Stimulated activated naive B cell treated with anti-CD40 and anti-IgM and Interleukin-4, amounts not matched to agents 10 μg/mL and 1 μg/mL and 100 μg/mL, for 72 hours (primary cell): Measurements from ENCODE around the gene CYP2A13.
"Not testable (repeated sequence)": the region's sequence is repeated elsewhere in the genome, so short reads cannot be mapped to it uniquely, and the experiment has no call there.

ENCODE experiments used
- ATAC-seq, 2 donors: fragments of 150-1000 bp; cut with Tn5 transposase; replicated peaks; 2 replicates each; pipeline ENCODE4 v1.10.0; 2021; ENCODE audit warnings: moderate library complexity in 1 of 2
- DNase-seq: peaks from one replicate; pipeline ENCODE4 v3.0.0; 2021
- H3K27ac Mint-ChIP-seq: one replicate; pipeline ENCODE4 v1.8.0; 2022; ENCODE audit warnings: mild to moderate bottlenecking, mixed read lengths
- H3K27me3 Mint-ChIP-seq, 2 donors: one replicate each; pipeline ENCODE4 v1.8.0; 2022; ENCODE audit warnings: mixed read lengths in 2 of 2
- H3K36me3 Mint-ChIP-seq, 2 donors: one replicate each; pipeline ENCODE4 v1.8.0; 2022; ENCODE audit warnings: mixed read lengths in 2 of 2, mild to moderate bottlenecking in 1 of 2
- H3K4me1 Mint-ChIP-seq, 2 donors: one replicate each; pipeline ENCODE4 v1.8.0; 2022; ENCODE audit warnings: mixed read lengths in 2 of 2, mild to moderate bottlenecking in 1 of 2
- H3K4me3 Mint-ChIP-seq, 2 donors: one replicate each; pipeline ENCODE4 v1.8.0; 2022; ENCODE audit warnings: mild to moderate bottlenecking in 2 of 2, mixed read lengths in 2 of 2, moderate library complexity in 1 of 2
- H3K9me3 Mint-ChIP-seq, 2 donors: one replicate each; pipeline ENCODE4 v1.8.0; 2022; ENCODE audit warnings: mixed read lengths in 2 of 2, mild to moderate bottlenecking in 1 of 2

Gene CYP2A13, protein sequence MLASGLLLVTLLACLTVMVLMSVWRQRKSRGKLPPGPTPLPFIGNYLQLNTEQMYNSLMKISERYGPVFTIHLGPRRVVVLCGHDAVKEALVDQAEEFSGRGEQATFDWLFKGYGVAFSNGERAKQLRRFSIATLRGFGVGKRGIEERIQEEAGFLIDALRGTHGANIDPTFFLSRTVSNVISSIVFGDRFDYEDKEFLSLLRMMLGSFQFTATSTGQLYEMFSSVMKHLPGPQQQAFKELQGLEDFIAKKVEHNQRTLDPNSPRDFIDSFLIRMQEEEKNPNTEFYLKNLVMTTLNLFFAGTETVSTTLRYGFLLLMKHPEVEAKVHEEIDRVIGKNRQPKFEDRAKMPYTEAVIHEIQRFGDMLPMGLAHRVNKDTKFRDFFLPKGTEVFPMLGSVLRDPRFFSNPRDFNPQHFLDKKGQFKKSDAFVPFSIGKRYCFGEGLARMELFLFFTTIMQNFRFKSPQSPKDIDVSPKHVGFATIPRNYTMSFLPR

DNA sequence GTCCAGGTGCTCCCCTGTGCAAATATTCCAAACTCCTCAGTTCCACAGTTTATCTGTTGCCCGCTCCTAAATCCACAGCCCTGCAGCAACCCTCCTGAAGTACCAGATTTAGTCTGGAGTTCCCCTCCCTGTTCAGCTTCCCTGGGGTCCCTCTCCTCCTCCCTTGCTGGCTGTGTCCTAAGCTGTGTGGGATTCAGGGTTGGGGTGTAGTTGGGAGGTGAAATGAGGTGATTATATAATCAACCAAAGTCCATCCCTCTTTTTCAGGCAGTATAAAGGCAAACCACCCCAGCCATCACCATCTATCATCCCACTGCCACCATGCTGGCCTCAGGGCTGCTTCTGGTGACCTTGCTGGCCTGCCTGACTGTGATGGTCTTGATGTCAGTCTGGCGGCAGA lies at the start of gene CYP2A13:
CYP2A13 (plus strand) TSS at position 301 of the 400 bp plus-strand sequence; CDS start at position 322, 21 bp downstream.
- Mint-ChIP-seq H3K4me3 (no peak within 1 kb of the TSS), H3K4me1 (no peaks in the 10 kb centered on the region), H3K27me3 (peaks cover 79 to 80% of the 10 kb centered on the region in 2 donors), H3K36me3 (no peaks in the 10 kb centered on the region), H3K9me3 (no peaks in the 10 kb centered on the region), H3K27ac (no peak within 1 kb of the TSS)
- DNase-seq: no peak
- ATAC-seq: no peak

GRCh38 chr19:41039806-41040205 lies 48.4 kb upstream of the CYP2A13 start:
- ATAC-seq: no peak
- Mint-ChIP-seq H3K27me3 (peaks cover 22 to 29% of the 10 kb centered on the region in 2 donors), H3K9me3 (peaks cover 2 to 8% of the 10 kb centered on the region in 2 donors), H3K4me1 (no peaks in the 10 kb centered on the region), H3K4me3 (no peak overlapping the region), H3K27ac (no peak overlapping the region), H3K36me3 (no peaks in the 10 kb centered on the region)
- no peak for DNase-seq

- not testable (repeated sequence) for ATAC-seq, H3K27ac Mint-ChIP-seq, H3K9me3 Mint-ChIP-seq, H3K4me3 Mint-ChIP-seq, DNase-seq, H3K36me3 Mint-ChIP-seq, H3K4me1 Mint-ChIP-seq
- peaks cover 25 to 35% of the 10 kb centered on the region in 2 donors for H3K27me3 Mint-ChIP-seq
These were observed 43.2 kb upstream of the CYP2A13 start for GRCh38 chr19:41045095-41045494.

DNA sequence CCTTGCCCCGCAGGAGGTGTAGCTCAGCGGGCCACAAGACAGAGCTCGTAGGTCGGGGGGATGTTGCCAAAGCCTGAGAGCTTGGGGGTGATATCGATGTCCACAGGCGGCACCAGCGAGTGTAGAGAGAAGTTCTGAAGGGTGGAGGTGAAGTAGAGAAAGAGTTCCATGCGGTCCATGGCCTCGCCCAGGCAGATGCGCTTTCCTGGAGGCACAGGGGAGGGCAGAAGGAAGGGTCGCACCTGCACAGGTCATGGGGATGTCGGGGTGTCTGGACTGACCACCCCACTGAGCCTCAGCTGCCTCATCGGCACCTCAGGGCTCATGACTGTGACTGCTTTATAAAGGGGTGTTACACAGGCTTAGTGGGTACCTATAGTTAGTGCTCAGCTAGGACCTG lies 37.8 kb upstream of the CYP2A13 start:
- Mint-ChIP-seq H3K9me3 (no peaks in the 10 kb centered on the region), H3K27me3 (peaks cover 44 to 50% of the 10 kb centered on the region in 2 donors), H3K36me3 (no peaks in the 10 kb centered on the region), H3K4me1 (no peaks in the 10 kb centered on the region), H3K4me3 (no peak overlapping the region), H3K27ac (no peak overlapping the region)
- ATAC-seq (no peak), DNase-seq (no peak)

- peaks cover 37 to 43% of the 10 kb centered on the region in 2 donors for H3K27me3 Mint-ChIP-seq
- not testable (repeated sequence) for H3K4me1 Mint-ChIP-seq, DNase-seq, ATAC-seq, H3K9me3 Mint-ChIP-seq, H3K27ac Mint-ChIP-seq, H3K4me3 Mint-ChIP-seq, H3K36me3 Mint-ChIP-seq
These were observed 36.1 kb upstream of the CYP2A13 start for GRCh38 chr19:41052162-41052561.

- H3K27ac Mint-ChIP-seq, H3K4me3 Mint-ChIP-seq, H3K9me3 Mint-ChIP-seq, H3K4me1 Mint-ChIP-seq, H3K36me3 Mint-ChIP-seq, DNase-seq, ATAC-seq: not testable (repeated sequence)
- H3K27me3 Mint-ChIP-seq: peaks cover 33 to 41% of the 10 kb centered on the region in 2 donors
These were observed 34.9 kb upstream of the CYP2A13 start for GRCh38 chr19:41053331-41053730.

- no peak overlapping the region for H3K27ac Mint-ChIP-seq
- H3K4me3 Mint-ChIP-seq: no peak overlapping the region
- peak in 1 of 2 donors; percentile 55 for ATAC-seq
- no peaks in the 10 kb centered on the region for H3K9me3 Mint-ChIP-seq
- no peak for DNase-seq
- H3K27me3 Mint-ChIP-seq: peaks cover 34 to 39% of the 10 kb centered on the region in 2 donors
- H3K36me3 Mint-ChIP-seq: no peaks in the 10 kb centered on the region
- no peaks in the 10 kb centered on the region for H3K4me1 Mint-ChIP-seq
These were observed 23.2 kb upstream of the CYP2A13 start for GRCh38 chr19:41064974-41065569.

- Mint-ChIP-seq H3K4me3 (no peak overlapping the region), H3K27me3 (peaks cover 18 to 57% of the 10 kb centered on the region in 2 donors), H3K27ac (no peak overlapping the region), H3K36me3 (peaks cover 0 to 1% of the 10 kb centered on the region in 2 donors), H3K9me3 (peaks cover 5 to 12% of the 10 kb centered on the region in 2 donors), H3K4me1 (no peaks in the 10 kb centered on the region)
- no peak for DNase-seq
- ATAC-seq: no peak
These were observed 12.0 kb upstream of the CYP2A13 start for GRCh38 chr19:41076286-41076685.

GRCh38 chr19:41083516-41083915 lies 4.7 kb upstream of the CYP2A13 start:
- ATAC-seq (no peak), DNase-seq (no peak)
- Mint-ChIP-seq H3K36me3 (peaks cover 0 to 1% of the 10 kb centered on the region in 2 donors), H3K27ac (no peak overlapping the region), H3K4me3 (no peak overlapping the region), H3K27me3 (peaks cover 53 to 60% of the 10 kb centered on the region in 2 donors), H3K9me3 (peaks cover 7 to 12% of the 10 kb centered on the region in 2 donors), H3K4me1 (no peaks in the 10 kb centered on the region)

GRCh38 chr19:41085748-41086415 lies 2.4 kb upstream of the CYP2A13 start:
- ATAC-seq (no peak), DNase-seq (no peak)
- H3K27me3 Mint-ChIP-seq: peaks cover 72 to 73% of the 10 kb centered on the region in 2 donors
- peaks cover 5 to 6% of the 10 kb centered on the region in 2 donors for H3K9me3 Mint-ChIP-seq
- no peaks in the 10 kb centered on the region for H3K36me3 Mint-ChIP-seq
- H3K4me1 Mint-ChIP-seq: no peaks in the 10 kb centered on the region
- H3K4me3 Mint-ChIP-seq: no peak overlapping the region
- no peak overlapping the region for H3K27ac Mint-ChIP-seq

GRCh38 chr19:41089959-41090358 lies 1.7 kb downstream of the CYP2A13 start:
- no peak for ATAC-seq
- H3K9me3 Mint-ChIP-seq: no peaks in the 10 kb centered on the region
- H3K27me3 Mint-ChIP-seq: peaks cover 82 to 87% of the 10 kb centered on the region in 2 donors
- no peaks in the 10 kb centered on the region for H3K36me3 Mint-ChIP-seq
- no peak for DNase-seq
- no peaks in the 10 kb centered on the region for H3K4me1 Mint-ChIP-seq
- no peak overlapping the region for H3K27ac Mint-ChIP-seq
- no peak overlapping the region for H3K4me3 Mint-ChIP-seq

DNA sequence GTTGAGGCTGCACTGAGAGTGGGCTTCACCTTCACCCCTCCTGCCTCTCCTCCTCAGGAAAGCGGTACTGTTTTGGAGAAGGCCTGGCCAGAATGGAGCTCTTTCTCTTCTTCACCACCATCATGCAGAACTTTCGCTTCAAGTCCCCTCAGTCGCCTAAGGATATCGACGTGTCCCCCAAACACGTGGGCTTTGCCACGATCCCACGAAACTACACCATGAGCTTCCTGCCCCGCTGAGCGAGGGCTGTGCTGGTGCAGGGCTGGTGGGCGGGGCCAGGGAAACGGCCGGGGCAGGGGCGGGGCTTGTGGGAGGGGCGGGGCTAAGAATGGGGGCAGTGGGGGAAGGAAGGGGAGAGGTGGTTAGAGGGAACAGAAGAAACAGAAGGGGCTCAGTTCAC lies 7.5 kb downstream of the CYP2A13 start:
- Mint-ChIP-seq H3K9me3 (peaks cover 4 to 6% of the 10 kb centered on the region in 2 donors), H3K27ac (no peak overlapping the region), H3K36me3 (peaks cover 0 to 1% of the 10 kb centered on the region in 2 donors), H3K4me3 (no peak overlapping the region), H3K27me3 (peaks cover 60 to 63% of the 10 kb centered on the region in 2 donors), H3K4me1 (no peaks in the 10 kb centered on the region)
- no peak for DNase-seq
- ATAC-seq: peak in 1 of 2 donors; percentile 45

DNA sequence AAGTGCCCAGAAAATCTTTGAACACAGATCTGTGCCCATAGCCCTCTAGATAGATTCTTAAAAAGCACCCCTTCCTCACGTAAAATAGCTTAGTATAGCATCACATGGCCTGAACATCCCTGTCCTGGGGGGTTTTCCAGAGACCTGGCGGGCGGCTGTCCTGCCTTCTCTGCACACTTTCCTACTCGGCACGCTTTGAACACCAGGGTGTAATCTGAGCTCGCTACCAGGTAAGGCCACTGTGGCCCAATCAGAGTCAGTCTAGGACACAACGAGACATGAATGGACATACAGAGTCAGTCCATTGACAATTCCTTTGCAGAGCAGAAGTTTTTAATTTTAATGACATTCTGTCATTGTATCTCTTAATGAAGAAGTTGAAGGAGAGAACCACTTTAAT lies 8.1 kb downstream of the CYP2A13 start:
- Mint-ChIP-seq H3K9me3 (peaks cover 7 to 10% of the 10 kb centered on the region in 2 donors), H3K4me3 (no peak overlapping the region), H3K36me3 (peaks cover 0 to 1% of the 10 kb centered on the region in 2 donors), H3K27me3 (peaks cover 54 to 57% of the 10 kb centered on the region in 2 donors), H3K27ac (no peak overlapping the region), H3K4me1 (no peaks in the 10 kb centered on the region)
- ATAC-seq: no peak
- DNase-seq: no peak

- H3K4me3 Mint-ChIP-seq: no peak overlapping the region
- peaks cover 45 to 47% of the 10 kb centered on the region in 2 donors for H3K27me3 Mint-ChIP-seq
- ATAC-seq (no peak), DNase-seq (no peak)
- H3K9me3 Mint-ChIP-seq: peaks cover 14 to 15% of the 10 kb centered on the region in 2 donors
- no peak overlapping the region for H3K27ac Mint-ChIP-seq
- H3K4me1 Mint-ChIP-seq: no peaks in the 10 kb centered on the region
- peaks cover 3 to 4% of the 10 kb centered on the region in 2 donors for H3K36me3 Mint-ChIP-seq
These were observed 9.1 kb downstream of the CYP2A13 start for GRCh38 chr19:41097302-41097701.
